Type B pancreatic cell (in vitro differentiated cells): ENCODE results near the gene CAPRIN1. TPM values are rescaled to one million over a fixed set of nuclear protein-coding genes. Genes with fewer than 3 reads are reported as not detected.
A peak's percentile ranks its signal among the peaks of the same experiment; 100 is the strongest.

Source experiments
- DNase-seq: peaks from one replicate; pipeline ENCODE4 v3.0.0; 2021; ENCODE audit warnings: mixed read lengths; ENCODE audit not compliant: unreplicated experiment; ENCODE audit errors: extremely low spot score
- H3K27ac Mint-ChIP-seq: 2 replicates; pipeline ENCODE4 v1.8.0; 2021; ENCODE audit warnings: mild to moderate bottlenecking, mixed read lengths
- H3K27me3 Mint-ChIP-seq: 2 replicates; pipeline ENCODE4 v1.8.0; 2021; ENCODE audit warnings: mixed read lengths
- H3K36me3 Mint-ChIP-seq: 2 replicates; pipeline ENCODE4 v1.8.0; 2021; ENCODE audit warnings: mixed read lengths
- H3K4me1 Mint-ChIP-seq: one replicate; pipeline ENCODE4 v1.8.0; 2021; ENCODE audit warnings: mixed read lengths; ENCODE audit not compliant: unreplicated experiment
- H3K4me3 Mint-ChIP-seq: 2 replicates; pipeline ENCODE4 v1.8.0; 2021; ENCODE audit warnings: mild to moderate bottlenecking, mixed read lengths
- H3K9me3 Mint-ChIP-seq: 2 replicates; pipeline ENCODE4 v1.8.0; 2021; ENCODE audit warnings: mixed read lengths
- total RNA-seq: library from RNA; stranded (reverse); gene quantifications from 2 replicates; pipeline ENCODE4 v1.2.1, GENCODE V29; 2021; ENCODE audit warnings: low replicate concordance
- TF ChIP-seq, protein P1 (sequence below): fragments of 200-600 bp; sonication (generic); conservative IDR thresholded peaks from 2 replicates; pipeline ENCODE4 v1.5.0; 2021; ENCODE audit warnings: antibody characterized with exemption, mild to moderate bottlenecking

Gene CAPRIN1
- total RNA-seq, 1 donor from 2014 or later: 277 TPM

DNA sequence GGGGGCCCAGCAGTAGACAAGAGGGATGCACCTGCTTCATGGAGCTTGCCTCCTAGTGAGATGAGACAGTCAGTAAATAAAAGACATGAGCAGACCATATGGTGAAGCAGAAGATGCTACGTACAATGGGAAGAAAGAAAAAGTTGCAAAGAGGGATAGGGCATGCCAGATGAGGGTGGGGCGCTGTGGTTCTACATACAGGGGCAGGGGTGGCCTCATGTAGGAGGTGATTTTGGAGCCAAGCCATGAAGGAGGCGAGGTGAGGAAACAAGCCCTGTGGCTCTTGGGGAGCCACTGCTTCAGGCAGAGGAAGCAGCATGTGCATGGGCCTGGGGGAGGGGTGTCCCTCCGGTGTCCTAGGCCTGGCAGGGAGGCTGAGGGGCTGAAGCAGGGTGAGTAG, 69.1 kb downstream of the CAPRIN1 start:
- TF ChIP-seq, protein P1, sequence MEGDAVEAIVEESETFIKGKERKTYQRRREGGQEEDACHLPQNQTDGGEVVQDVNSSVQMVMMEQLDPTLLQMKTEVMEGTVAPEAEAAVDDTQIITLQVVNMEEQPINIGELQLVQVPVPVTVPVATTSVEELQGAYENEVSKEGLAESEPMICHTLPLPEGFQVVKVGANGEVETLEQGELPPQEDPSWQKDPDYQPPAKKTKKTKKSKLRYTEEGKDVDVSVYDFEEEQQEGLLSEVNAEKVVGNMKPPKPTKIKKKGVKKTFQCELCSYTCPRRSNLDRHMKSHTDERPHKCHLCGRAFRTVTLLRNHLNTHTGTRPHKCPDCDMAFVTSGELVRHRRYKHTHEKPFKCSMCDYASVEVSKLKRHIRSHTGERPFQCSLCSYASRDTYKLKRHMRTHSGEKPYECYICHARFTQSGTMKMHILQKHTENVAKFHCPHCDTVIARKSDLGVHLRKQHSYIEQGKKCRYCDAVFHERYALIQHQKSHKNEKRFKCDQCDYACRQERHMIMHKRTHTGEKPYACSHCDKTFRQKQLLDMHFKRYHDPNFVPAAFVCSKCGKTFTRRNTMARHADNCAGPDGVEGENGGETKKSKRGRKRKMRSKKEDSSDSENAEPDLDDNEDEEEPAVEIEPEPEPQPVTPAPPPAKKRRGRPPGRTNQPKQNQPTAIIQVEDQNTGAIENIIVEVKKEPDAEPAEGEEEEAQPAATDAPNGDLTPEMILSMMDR: no peak
- DNase-seq: no peak
- Mint-ChIP-seq H3K27me3 (no peaks in the 10 kb centered on the region), H3K4me3 (no peak overlapping the region), H3K36me3 (peaks cover 17% of the 10 kb centered on the region), H3K4me1 (no peaks in the 10 kb centered on the region), H3K9me3 (no peaks in the 10 kb centered on the region), H3K27ac (no peak overlapping the region)

GRCh38 chr11:34124885-34125668, 73.5 kb downstream of the CAPRIN1 start:
- Mint-ChIP-seq H3K27ac (no peak overlapping the region), H3K36me3 (peaks cover 36% of the 10 kb centered on the region), H3K9me3 (no peaks in the 10 kb centered on the region), H3K27me3 (no peaks in the 10 kb centered on the region), H3K4me1 (no peaks in the 10 kb centered on the region), H3K4me3 (no peak overlapping the region)
- DNase-seq: peak; percentile 24
- TF ChIP-seq, protein P1: no peak

GRCh38 chr11:34126959-34127848, 75.7 kb downstream of the CAPRIN1 start:
- Mint-ChIP-seq H3K9me3 (no peaks in the 10 kb centered on the region), H3K27me3 (no peaks in the 10 kb centered on the region), H3K4me1 (no peaks in the 10 kb centered on the region), H3K36me3 (peaks cover 34% of the 10 kb centered on the region), H3K4me3 (no peak overlapping the region), H3K27ac (no peak overlapping the region)
- TF ChIP-seq, protein P1: no peak
- DNase-seq: no peak

GRCh38 chr11:34128824-34129223, 77.3 kb downstream of the CAPRIN1 start:
- no peaks in the 10 kb centered on the region for H3K4me1 Mint-ChIP-seq
- peaks cover 31% of the 10 kb centered on the region for H3K36me3 Mint-ChIP-seq
- H3K9me3 Mint-ChIP-seq: no peaks in the 10 kb centered on the region
- no peak overlapping the region for H3K27ac Mint-ChIP-seq
- H3K4me3 Mint-ChIP-seq: no peak overlapping the region
- no peaks in the 10 kb centered on the region for H3K27me3 Mint-ChIP-seq
- TF ChIP-seq, protein P1: no peak
- DNase-seq: no peak

DNA sequence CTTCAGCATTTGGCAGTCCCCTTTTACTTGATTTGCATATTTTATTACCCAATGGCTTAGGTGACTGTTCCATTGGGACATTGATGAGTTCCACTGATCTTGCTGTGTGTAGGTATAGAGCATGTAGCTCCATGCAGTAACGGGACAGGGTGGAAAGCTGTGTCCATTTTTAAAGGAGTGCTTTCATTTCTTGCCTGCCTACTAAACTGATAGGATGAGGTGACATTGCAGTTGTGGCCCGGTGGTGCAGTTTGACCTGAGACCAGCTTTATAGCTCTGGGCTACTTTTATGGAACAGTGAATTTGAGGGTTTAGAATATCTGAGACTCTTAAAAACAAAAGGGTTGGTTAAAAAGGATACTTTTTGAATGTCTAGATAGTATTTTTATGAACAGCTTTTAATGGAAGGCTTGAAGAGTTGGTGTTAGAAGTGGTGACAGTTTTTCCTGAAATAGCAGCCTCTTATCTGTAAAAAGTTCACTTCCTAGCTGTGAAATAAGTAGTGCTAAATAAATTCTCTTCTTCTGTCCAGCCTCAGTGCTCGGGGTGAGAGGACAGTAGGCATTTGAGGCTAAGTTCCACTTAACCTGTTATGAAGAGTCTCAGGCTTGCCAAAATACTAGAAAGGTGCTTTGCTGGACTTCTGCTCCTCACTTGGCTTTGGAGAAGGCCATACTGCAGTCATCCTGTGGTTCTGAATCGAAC, 80.9 kb downstream of the CAPRIN1 start:
- no peak for DNase-seq
- no peaks in the 10 kb centered on the region for H3K9me3 Mint-ChIP-seq
- H3K27me3 Mint-ChIP-seq: no peaks in the 10 kb centered on the region
- no peaks in the 10 kb centered on the region for H3K4me1 Mint-ChIP-seq
- TF ChIP-seq, protein P1: no peak
- H3K27ac Mint-ChIP-seq: no peak overlapping the region
- H3K4me3 Mint-ChIP-seq: no peak overlapping the region
- H3K36me3 Mint-ChIP-seq: peaks cover 30% of the 10 kb centered on the region
